Measurements from ENCODE around the gene GDNF.
"Not testable (repeated sequence)": the region's sequence is repeated elsewhere in the genome, so short reads cannot be mapped to it uniquely, and the experiment has no call there.

Gene GDNF

GRCh38 chr5:37839407-37840052, at the start of gene GDNF:
GDNF (minus strand) TSS chr5:37840041; CDS start chr5:37834796, 5,245 bp downstream.
- DNase-seq (ENCODE audit: low read depth, low spot score), result peak; percentile 39

- no peak for DNase-seq (ENCODE audit: low read depth, low spot score)
Observed at GRCh38 chr5:37888476-37888875, 48.6 kb upstream of the GDNF start.

GRCh38 chr5:37886242-37886905, 46.5 kb upstream of the GDNF start:
- peak; percentile 8 for DNase-seq (ENCODE audit: low read depth, low spot score)

GRCh38 chr5:37882636-37883035, 42.8 kb upstream of the GDNF start:
- DNase-seq (ENCODE audit: low read depth, low spot score), result no peak

GRCh38 chr5:37881359-37881758, 41.5 kb upstream of the GDNF start:
- no peak for DNase-seq (ENCODE audit: low read depth, low spot score)

GRCh38 chr5:37876943-37877342, 37.1 kb upstream of the GDNF start:
- no peak for DNase-seq (ENCODE audit: low read depth, low spot score)

- DNase-seq (ENCODE audit: low read depth, low spot score), result no peak
Observed at GRCh38 chr5:37876245-37876644, 36.4 kb upstream of the GDNF start.

GRCh38 chr5:37875051-37875787, 35.4 kb upstream of the GDNF start:
- DNase-seq (ENCODE audit: low read depth, low spot score), result no peak

- no peak for DNase-seq (ENCODE audit: low read depth, low spot score)
Observed at GRCh38 chr5:37873988-37874387, 34.1 kb upstream of the GDNF start.

- DNase-seq (ENCODE audit: low read depth, low spot score), result no peak
Observed at GRCh38 chr5:37871023-37871815, 31.4 kb upstream of the GDNF start.

GRCh38 chr5:37869216-37869615, 29.4 kb upstream of the GDNF start:
- no peak for DNase-seq (ENCODE audit: low read depth, low spot score)

- no peak for DNase-seq (ENCODE audit: low read depth, low spot score)
Observed at GRCh38 chr5:37867654-37868053, 27.8 kb upstream of the GDNF start.

- DNase-seq (ENCODE audit: low read depth, low spot score), result not testable (repeated sequence)
Observed at GRCh38 chr5:37862907-37863306, 23.1 kb upstream of the GDNF start.

- no peak for DNase-seq (ENCODE audit: low read depth, low spot score)
Observed at GRCh38 chr5:37860206-37860605, 20.4 kb upstream of the GDNF start.

- no peak for DNase-seq (ENCODE audit: low read depth, low spot score)
Observed at GRCh38 chr5:37859805-37860204, 20.0 kb upstream of the GDNF start.

- no peak for DNase-seq (ENCODE audit: low read depth, low spot score)
Observed at GRCh38 chr5:37858250-37858649, 18.4 kb upstream of the GDNF start.

- DNase-seq (ENCODE audit: low read depth, low spot score), result no peak
Observed at GRCh38 chr5:37857696-37858095, 17.9 kb upstream of the GDNF start.

GRCh38 chr5:37855438-37855837, 15.6 kb upstream of the GDNF start:
- no peak for DNase-seq (ENCODE audit: low read depth, low spot score)

- DNase-seq (ENCODE audit: low read depth, low spot score), result no peak
Observed at GRCh38 chr5:37851305-37851704, 11.5 kb upstream of the GDNF start.

GRCh38 chr5:37850226-37850865, 10.5 kb upstream of the GDNF start:
- no peak for DNase-seq (ENCODE audit: low read depth, low spot score)

- DNase-seq (ENCODE audit: low read depth, low spot score), result no peak
Observed at GRCh38 chr5:37849641-37850040, 9.8 kb upstream of the GDNF start.
